ELF-1 (cell line): ENCODE measurements around the gene PANK3.
A peak's percentile ranks its signal among the peaks of the same experiment; 100 is the strongest.
"Not testable (repeated sequence)": the region's sequence is repeated elsewhere in the genome, so short reads cannot be mapped to it uniquely, and the experiment has no call there.

Experiments used
- DNase-seq: peaks from one replicate; pipeline ENCODE4 v3.0.0-alpha.2; 2016; ENCODE audit warnings: low read depth, low spot score

The PANK3 gene

DNA sequence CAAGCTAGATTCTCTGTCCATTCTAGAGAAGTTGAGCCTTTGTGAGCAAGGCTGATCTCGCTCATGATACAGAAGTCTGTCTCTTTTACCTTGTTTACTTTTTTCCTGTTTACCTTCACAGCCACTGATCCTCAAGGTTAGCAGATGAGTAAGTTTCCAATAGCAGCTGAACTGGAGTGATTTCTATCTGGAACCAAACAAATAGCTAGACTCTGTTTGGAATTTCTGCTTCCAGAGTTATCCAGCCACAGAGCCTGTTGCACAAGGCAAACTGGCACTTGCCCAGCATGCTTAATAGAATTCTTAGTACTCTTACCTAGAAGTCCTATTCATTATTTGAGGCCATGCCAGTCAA lies 12.8 kb upstream of the PANK3 start:
- no peak for DNase-seq

DNA sequence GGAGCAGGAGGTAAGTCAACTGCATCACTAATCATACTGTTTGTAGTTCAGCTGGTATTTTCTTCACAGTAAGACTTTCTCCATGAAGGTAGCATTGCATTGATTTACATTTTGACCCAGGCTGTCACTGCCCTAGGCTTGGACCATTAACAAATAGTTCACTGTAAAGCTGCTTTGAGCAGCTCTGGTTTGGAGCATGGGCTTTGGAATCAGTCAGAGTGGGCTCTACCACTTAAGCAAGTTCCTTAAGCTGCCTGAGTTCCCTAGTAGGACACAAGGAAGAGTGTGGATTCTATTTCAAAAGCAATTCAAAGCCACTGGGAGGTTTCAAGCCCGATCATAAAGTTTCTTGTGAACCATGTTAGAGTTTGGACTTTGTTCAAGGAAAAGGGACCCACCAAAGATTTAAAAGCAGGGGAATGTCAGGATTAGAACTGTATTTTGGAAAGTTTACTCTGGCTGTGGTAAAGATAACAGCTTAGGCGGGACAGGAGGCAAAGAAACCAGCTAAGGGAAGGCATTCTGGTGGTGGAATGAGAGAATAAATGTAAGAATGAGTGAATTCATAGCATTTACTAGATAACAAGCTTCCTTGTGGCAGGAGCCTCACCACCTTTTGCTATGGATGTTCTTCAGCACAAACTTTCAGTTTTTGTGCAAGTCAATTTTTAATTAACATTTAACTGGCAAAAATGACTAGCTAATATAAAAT lies 12.3 kb upstream of the PANK3 start:
- DNase-seq: no peak

DNA sequence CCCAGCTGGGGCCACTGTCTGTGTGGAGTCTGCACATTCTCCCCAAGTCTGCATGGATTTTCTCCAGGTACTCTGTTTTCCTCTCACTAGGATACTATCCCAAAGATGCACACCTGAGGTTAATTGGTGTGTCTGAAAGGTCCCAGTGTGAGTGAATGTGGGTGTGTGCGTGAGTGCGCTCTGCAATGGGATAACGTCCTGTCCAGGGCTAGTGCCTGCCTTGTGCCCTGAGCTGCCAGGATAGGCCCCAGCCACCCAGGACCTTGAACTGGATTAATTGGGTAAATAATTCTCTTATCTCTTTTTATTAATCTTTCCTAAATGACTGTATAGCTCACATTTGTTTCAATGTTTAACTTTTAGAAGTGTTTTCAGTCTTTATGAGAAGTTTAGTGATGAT lies 11.5 kb upstream of the PANK3 start:
- no peak for DNase-seq

DNA sequence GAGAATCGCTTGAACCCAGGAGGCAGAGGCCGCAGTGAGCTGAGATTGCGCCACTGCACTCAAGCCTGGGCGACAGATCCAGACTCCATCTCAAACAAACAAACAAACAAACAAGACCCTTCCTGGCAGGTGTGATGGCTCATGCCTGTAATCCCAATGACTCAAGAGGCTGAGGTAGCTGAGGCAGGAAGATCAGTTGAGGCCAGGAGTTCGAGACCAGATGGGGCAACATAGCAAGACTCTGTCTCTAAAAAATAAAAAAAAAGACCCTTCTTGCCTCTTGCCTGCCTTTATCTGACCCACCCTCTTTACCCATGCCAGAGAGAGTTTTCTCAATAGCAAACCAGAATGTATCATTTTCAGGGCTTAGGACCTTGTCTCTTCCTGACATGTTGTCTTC lies 8.8 kb upstream of the PANK3 start:
- no peak for DNase-seq

DNA sequence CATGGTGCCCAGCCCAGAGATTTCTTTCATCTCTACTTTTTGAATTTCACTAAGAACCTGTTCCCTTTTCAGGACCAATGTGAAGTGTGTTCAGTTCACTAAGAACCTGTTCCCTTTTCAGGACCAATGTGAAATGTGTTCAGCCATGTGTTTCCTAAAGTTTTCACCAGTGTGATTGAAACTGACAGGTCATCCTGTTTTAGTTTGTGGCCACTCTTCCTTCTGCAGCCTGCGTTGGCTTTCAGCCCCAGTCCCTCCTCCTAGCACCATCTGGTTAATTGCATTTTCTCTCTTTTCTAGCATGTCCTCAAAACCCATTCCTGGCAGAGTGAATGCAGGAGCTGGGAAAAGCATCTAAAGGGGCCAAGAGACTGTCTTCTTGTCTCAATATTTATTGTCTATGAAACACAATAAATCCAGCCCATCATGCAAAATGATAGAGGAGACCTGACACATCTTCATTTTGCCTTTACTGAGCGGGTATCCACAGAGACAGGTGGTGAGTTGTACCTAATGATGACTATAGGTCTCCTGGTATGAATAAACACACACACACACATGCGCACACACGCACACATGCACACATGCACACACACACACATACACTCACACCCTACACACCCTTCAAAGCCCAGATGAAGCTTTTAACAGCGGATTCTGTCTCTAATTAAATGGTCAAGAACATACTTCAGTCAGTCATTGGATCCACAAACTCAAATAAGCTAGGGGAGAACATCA lies 6.1 kb upstream of the PANK3 start:
- no peak for DNase-seq

DNA sequence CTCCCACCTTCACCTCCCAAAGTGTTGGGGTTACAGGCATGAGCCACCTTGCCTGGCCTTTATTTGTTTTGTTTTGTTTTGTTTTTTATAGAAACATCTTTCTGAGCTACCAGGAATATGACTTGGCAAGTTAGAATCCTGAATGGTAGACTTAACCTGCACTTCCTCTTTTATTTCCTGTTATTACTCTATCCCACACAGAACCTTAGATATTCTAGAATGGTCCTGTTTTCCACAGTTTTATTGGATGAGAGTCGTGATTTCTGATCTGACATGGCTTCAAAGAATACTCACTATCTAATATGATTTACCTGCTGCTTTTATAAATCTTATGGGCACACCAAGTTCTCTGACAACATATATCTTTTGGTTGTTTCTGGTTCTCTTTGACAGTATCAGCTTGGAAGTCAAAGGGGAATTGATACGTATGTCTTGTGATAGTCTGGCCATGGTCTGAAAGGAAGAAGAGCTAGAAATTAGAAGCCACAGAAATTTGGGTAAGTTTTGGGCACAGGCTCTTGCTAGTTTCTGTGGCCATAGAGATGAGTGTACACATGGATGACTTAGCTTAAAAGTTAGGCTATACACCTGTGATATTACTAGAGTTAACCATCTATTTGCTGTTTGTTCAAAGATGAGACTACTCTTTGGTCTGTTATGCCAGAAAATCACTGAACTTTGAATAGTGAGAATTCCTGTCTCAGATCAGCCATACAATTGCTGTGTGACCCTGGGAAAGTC lies 4.7 kb upstream of the PANK3 start:
- no peak for DNase-seq

DNA sequence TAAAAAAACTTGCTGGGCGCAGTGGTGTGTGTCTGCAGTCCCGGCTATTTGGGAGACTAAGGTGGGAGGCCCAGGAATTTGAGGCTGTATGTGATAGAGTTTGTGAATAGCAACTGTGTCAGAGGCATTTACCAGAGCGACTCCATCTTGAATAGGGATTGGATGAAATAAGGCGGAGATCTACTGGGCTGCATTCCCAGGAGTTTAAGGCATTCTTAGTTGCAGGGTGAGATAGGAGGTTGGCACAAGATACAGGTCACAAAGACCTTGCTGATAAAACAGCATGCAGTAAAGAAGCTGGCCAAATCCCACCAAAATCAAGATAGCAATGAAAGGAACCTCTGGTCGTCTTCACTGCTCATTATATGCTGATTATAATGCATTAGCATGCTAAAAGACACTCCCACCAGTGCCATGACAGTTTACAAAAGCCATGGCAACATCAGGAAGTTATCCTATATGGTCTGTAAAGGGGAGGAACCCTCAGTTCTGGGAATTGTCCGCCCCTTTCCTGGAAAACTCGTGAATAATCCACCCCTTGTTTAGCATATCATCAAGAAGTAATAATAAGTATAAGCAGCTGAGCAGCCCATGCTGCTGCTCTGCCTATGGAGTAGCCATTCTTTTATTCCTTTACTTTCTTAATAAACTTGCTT lies 1.8 kb upstream of the PANK3 start:
- DNase-seq: not testable (repeated sequence)

DNA sequence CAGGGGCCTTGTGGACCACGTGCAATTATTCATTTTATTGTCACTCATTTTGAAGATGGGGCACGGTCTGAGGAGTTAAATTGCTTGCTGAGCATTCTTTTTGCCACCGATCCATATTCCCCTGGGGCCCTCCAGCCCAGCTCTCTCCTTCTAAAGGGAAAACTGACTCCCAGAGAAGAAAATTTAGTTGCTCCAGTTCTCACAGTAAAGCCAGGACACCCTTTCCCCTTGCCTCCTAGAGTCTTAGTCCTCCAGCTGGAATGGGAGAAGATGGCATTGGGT lies 1.0 kb upstream of the PANK3 start:
- DNase-seq: peak; percentile 50

DNA sequence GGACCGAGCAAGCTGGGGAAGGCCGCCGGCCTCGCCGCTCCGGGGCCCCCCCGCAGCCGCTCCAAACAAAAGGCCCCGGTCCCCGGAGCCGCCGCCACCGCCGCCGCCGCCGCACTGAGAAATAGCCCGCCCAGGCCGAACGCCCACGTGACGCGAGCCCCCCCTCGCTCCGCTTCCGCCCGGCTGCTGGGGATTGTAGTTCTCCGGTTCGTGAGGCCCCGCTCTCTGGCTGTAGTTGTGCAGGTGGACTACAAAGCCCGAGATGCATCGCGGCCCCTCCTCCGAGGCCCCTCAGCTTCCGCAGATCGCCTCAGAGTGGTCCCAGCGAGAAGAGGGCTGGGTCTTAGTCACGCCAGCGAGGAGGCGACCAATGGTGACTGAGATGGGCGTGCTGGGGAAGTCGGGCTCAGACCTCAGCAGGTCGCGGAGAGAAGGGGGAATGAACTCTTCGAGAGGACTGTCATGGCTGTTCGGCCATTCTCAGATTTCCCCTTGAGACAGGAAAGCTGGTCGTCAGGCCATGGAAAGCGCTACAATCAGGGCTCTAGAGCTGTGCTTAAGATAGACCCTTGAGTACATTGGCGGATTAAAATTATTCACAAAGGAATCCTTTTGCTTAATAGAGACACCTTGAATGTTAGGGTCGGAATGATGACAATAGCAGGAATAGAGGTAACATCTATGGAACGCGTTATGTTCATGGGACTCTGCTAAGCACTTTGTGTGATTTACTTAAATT lies 489 bp upstream of the PANK3 start:
- peak; percentile 100 for DNase-seq

DNA sequence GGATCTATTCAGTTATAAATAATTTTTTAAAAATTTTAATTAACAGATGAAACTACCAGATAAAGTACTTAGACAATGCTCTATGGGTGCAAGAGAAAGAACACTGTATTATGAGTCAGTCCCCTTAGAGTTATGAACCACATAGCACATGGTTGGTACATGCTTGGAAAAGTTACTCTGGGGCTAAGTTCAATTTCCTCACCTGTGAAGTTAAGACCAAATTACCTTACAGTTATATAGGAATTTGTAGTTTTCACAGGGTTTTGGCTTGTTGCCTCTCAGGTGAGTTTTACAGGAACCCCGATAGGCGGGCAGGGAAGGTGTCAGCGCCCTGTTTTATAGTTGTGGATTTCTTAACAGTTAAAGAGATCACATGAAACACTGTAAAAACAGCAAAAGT lies 1.2 kb downstream of the PANK3 start:
- no peak for DNase-seq

DNA sequence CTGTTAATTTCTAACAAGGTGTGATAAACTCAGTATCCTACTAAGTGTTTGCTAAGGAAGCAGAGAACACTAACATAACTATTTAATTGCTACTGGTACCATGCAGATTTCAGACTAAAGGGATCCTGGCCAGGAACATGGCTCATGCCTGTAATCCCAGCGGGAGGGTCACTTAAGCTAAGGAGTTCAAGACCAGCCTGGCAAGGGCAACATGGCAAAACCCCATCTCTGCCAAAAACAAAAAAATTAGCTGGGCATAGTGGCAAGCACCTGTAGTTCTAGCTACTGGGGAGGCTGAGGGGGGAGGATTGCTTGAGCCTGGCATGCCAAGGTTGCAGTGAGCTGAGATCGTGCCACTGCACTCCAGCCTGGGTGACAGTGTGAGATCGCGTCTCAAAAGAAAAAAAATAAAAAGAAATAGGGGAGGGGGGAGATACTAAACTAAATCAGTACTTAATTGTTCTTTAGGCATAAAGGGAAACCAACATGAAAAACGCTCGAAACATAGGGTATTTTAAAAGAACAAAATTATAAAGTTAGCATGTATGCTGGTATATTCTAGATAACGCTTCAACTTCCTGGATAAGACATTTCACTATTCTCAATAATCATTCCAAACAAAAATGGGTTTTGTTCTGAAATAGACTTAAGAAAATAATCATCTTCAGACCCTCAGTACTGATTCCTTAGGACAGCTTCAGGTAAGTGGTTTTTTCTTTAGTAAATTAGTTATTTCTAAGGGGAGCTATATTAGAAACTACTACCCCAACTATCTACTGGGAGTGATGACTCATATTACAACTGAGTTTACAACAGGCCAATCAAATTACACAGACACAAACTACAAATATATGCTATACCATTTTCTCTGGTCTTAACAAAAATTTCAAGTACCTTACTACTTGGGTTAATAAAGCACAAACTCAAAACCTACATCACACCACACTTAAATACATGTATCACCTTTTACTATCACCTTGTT lies 3.5 kb downstream of the PANK3 start:
- DNase-seq: no peak

DNA sequence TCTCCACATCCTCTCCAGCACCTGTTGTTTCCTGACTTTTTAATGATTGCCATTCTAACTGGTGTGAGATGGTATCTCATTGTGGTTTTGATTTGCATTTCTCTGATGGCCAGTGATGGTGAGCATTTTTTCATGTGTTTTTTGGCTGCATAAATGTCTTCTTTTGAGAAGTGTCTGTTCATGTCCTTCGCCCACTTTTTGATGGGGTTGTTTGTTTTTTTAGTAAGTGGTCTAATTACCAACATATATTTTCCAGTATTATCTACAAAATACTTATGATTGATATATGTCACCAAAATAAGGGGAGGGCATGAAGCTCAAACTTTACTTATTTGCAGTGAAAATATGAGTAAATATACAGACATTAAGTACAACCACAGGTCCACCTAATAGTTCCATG lies 5.0 kb downstream of the PANK3 start:
- not testable (repeated sequence) for DNase-seq

DNA sequence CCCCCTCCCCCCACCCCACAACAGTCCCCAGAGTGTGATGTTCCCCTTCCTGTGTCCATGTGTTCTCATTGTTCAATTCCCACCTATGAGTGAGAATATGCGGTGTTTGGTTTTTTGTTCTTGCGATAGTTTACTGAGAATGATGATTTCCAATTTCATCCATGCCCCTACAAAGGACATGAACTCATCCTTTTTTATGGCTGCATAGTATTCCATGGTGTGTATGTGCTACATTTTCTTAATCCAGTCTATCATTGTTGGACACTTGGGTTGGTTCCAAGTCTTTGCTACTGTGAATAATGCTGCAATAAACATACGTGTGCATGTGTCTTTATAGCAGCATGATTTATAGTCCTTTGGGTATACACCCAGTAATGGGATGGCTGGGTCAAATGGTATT lies 5.5 kb downstream of the PANK3 start:
- not testable (repeated sequence) for DNase-seq

DNA sequence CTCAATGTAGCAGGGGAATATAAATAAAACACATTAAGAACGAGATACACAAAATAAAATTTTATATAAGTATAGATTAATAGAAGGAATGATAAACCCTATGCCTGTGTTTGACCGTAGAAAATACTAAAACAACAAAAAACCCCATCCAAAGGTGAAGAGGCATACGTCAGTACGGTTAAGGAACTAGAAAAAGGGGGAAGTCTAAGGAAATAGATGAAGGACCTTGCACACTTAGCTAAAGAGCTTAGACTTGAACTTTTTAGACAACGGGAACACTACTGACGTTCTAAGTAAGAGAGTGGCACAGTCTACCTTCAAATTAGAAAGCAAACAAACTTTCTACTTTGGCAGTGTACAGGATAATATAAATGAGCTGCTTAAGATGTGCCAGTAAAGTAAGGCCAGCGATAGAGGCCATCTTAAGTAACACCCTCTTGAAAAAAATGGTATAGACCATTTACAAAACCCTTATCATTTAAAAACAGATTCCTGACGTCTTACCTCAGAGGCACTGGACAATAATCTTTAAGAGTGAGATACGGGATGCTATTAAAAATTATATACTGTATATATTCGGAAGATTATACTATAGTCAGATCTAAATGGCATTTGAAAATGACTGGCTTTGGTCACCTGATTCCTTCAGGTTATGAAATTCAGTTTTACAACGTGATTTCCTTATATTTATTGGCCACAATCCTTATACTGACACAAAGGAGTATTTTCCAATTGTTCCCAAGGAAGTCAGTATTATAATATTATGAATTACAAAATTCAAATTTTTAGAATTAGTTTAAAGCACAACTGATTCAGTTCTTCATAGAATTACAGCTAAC lies 8.5 kb downstream of the PANK3 start:
- DNase-seq: no peak

DNA sequence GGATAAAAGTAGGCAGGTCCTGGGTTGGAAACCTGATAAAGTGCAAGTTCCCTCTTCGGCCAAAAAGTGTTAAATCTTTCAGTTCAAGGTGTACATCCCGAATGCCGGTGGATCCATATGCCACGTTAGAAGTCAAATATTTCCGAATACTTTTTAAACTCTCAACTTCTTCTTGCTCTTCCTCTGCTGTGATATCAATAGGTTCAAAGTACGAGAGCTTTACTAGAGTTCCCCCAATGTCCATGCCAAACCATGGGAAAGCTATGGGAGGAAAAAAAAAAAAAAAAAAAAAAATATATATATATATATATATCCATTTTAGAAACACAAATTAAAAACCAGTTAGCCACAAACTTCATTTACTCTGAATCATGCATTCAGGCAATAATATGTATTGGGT lies 10.4 kb downstream of the PANK3 start:
- no peak for DNase-seq

DNA sequence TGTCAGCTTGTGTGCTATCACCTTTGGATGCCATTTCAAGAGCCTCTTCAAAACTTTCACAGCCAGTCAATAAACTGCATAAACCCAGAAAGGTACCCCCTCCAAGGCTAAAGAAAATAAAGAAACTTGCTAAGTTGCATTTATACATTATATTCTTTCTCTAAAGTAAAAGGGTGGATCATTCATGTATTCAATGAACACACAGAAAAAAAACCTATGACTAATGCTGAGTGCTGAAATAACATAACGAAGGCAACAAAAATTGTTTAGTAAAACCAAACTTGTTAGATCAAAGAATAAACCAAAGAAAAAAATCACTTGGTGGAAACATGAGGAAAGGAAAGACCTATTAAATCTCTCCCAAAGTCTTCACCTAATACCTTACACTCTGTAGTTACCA lies 15.2 kb downstream of the PANK3 start:
- no peak for DNase-seq

DNA sequence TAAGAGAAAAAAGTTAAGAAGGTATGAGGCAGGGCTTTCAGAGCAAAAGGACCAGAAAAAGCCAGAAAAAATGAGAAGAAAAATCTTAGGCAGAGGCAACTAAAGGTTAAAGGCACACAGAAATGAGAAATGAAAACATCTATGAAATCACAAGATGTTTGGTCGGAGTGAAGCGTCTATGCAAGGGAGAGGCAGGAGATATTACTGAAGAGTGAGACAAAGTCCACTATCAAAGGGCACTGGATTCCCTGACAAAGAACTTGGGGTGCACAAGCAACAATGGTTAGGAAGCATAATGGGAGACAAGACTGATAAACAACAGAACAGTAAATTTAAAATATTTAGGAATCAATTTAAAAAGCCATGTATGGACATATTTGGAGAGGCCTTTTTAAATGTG lies 16.9 kb downstream of the PANK3 start:
- no peak for DNase-seq

DNA sequence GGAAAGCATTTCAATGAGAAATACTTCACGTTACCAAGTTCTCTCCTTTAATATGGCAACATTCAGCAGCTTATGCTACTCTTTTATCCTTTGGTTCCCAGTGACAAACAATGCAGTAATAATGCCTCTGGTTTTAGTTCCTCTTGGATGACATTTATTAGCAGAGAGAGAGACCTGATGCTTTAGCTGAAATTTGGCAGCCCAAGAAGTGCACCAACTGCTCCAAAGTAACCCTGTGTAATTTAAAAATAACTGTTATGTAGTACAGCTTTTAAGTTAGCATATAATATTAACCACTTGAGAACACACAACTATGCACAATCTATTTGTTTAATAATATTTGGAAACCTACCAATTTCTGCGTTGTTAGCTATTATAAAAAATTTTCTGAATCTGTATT lies 21.8 kb downstream of the PANK3 start:
- no peak for DNase-seq

DNA sequence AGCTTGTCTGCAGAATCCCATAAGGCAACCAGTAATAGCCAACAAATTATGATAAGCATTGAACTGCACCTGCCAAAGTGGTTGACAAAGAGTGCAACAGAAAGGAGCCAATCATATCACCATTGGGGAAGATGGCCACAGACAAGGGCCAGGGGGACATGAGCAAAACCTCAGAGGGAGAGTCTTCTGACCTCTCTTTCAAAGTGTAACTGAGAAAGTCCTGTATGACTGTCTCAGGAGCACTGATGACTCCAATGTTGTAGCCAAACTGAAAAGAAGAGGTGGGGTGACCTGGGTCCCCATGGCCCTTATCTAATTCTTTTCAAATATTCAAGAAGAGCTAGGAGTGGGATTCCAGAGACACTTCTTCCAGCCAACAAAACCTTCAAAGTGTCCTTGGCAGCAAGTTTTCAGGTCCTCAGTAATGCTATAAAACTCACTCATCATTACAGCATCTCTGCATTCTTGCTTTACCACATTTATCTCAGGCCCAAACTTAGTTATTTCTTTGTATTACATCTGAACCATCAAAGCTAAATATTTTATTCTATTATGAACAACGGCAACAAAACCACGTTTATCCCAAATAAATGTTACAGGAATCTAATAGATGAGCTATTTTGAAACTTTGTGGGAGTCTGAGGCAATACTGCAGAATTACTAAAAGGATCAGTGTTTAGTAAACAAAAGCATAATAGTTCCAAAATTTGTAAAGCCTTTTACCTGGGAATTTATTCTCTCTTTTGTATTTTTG lies 25.6 kb downstream of the PANK3 start:
- no peak for DNase-seq
